Measurements from ENCODE around the gene CEP350.

CEP350 gene

GRCh38 chr1:180061019-180061418, 106.4 kb downstream of the CEP350 start:
- DNase-seq (ENCODE audit: low read depth, low spot score) = no peak

DNA sequence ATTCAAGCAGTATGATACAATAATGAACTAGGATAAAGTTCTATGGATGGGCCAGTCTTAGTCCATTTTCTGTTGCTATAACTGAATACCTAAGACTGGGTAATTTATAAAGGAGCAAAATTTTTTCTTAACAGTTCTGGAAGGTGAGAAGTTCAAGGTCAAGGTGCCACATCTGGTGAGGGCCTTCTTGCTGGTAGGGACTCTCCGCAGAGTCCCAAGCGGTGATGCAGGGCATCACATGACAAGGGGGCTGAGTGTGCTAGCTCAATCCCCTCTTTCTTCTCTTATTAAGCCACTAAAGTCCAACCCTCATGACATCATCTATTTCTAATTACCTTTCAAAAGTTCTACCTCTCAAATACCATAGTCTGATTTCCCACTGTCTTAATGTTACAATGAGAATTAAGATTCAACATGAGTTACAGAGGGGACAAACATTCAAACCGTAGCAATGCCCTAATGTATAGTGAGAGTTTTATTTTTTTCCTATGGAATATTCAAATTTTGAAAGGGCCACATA, 107.9 kb downstream of the CEP350 start:
- DNase-seq (ENCODE audit: low read depth, low spot score) = no peak

DNA sequence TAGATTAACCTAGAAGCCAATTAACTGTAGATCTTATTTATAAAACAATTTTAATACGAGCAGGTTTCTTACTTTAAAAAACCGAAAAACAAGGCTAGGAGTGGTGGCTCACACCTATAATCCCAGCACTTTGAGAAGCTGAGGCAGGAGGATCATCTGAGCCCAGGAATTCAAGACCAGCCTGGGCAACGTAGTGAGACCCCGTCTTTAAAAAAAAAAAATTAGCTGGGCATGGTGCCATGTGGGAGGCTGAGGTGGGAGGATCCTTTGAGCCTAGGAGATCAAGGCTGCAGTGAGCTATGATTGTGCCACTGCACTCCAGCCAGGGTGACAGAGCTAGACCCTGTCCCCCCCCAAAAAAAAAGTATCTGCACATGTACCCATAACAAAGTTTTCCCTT, 110.8 kb downstream of the CEP350 start:
- no peak for DNase-seq (ENCODE audit: low read depth, low spot score)

DNA sequence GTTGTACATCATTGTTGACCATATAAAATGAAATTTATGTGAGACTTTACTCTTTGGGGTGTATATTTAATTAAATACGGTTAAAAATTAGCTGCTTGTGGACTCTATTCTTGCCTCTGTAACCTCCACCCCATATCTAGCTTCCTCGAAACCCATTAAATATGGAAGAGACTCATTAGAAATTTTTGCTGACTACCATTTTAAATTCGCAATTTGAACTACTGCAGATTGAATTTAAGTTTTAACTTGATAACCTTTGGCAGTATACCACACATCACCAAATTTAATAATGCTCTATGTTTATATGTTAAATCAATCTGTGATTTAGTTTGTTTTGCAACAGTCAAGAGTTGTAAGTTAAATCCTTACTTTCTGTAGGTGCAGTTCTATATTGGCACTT, 111.5 kb downstream of the CEP350 start:
- no peak for DNase-seq (ENCODE audit: low read depth, low spot score)

DNA sequence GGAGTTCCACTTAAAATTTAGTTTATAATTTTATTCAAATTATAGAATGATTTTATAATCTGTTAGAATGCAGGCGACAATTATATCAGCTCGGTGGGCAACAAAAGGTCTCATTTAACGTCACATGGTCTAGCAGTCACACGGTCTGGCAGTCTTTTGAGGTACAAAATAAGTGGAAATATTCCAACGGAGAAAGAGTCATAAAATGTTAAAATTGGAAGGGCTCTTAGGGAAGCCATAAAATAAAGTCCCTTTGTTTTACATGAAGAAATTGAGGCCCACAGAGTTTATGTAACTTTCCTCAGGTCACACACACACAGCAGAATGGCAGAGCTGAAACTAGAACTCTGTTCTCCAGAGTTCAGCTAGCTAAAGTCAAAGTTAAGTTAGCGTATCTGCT, 115.7 kb downstream of the CEP350 start:
- DNase-seq (ENCODE audit: low read depth, low spot score) = no peak

GRCh38 chr1:180071759-180072158, 117.1 kb downstream of the CEP350 start:
- DNase-seq (ENCODE audit: low read depth, low spot score) = no peak

DNA sequence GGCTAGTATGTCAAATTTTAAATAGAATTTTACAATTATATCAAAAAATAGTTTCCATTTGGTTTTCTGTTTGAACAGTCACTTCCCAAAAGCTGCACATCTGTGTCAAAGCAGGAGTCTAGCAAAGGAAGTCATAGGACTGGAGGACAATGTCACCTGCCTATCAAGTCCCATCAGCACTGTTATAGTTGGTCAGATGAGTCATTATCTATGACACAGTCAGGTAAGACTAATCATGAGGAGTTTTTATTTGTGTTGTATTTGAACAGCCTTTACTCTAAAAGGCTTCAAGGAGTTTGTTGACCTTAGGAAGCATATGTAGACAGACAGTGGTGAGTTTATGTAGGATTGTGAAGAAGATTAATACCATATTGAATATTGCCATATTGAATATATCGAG, 125.8 kb downstream of the CEP350 start:
- DNase-seq (ENCODE audit: low read depth, low spot score) = no peak

GRCh38 chr1:180081474-180081873, 126.9 kb downstream of the CEP350 start:
- no peak for DNase-seq (ENCODE audit: low read depth, low spot score)

DNA sequence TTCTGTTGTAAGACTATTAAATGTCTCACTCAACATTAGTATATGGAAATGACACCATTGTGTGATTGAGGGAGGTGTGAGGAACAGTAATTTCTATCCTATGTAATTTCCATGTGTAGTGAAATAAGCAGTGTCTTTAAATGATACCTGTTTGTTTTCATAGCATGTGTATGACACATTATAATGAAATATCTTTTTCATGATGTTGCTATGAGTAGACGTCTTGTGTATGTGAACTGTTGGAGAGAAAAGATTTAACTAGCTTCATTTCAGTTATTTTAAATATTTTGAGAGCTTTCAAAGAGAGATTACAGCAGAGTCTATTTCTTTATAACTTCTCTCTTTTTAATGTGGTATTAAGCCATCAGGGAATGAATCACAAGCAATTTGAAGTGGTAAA, 128.6 kb downstream of the CEP350 start:
- DNase-seq (ENCODE audit: low read depth, low spot score) = no peak

GRCh38 chr1:180084867-180085266, 130.3 kb downstream of the CEP350 start:
- no peak for DNase-seq (ENCODE audit: low read depth, low spot score)

DNA sequence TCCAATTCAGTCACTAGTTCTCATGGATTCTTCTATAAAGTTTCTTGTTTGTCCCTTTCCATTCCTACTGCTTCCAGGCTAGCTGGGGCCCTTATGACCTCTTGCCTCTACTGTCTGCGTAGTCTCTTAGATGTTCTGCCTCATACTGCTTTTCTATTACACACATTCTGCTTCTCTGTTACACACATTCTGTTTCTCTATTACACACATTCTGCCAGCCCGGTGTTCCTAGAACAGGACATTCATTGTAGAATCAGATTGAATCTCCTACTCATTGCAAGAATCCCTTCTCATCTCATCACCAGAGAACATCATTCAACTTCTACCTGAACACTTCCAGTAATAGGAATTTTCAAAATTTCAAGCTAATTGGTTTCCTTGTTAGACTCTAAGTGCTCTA, 130.7 kb downstream of the CEP350 start:
- DNase-seq (ENCODE audit: low read depth, low spot score) = no peak

DNA sequence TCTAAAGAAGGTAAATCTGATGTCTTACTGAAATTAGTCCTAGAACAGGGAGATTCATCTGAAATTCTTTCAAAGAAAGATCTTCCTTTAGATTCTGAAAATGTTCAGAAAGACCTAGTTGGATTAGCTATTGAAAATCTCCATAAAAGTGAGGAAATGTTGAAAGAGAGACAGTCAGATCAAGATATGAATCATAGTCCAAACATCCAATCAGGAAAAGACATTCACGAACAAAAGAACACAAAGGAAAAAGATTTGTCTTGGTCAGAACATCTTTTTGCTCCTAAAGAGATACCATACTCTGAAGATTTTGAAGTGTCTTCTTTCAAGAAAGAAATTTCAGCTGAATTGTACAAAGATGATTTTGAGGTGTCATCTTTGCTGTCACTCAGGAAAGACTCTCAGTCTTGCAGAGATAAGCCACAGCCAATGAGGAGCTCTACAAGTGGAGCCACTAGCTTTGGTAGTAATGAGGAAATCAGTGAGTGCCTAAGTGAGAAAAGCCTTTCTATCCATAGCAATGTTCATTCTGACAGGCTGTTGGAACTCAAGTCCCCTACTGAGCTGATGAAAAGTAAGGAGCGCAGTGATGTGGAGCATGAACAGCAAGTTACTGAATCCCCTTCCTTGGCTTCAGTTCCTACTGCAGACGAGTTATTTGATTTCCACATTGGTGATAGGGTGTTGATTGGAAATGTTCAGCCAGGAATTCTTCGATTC, 138.5 kb downstream of the CEP350 start:
- no peak for DNase-seq (ENCODE audit: low read depth, low spot score)

DNA sequence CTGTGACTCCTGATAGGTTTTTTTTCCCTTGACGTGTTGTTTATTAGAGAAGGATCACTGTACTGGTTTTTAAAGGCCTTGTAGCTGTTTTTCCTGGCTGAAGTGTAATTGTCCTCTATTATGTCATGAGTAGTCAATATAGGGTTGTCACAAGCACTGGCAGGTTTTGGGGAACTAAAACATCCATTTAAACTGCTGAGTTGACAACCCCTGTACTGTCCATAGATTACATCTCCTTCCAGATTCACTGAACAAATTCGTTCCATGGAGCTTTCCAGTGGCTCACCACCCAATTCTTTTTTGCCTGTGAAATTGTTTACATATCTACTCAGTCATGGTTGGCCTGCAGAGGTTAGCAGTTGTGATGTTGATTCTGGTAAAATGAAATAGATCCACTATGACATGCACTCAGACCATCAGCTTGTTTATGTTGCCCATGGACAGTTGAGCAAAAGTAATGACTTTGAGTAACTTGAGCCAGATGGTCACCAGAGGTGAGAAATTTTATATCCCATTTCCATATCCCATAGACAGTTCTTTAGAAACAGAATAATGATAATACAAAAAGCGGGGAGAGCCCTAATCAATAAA, 140.2 kb downstream of the CEP350 start:
- no peak for DNase-seq (ENCODE audit: low read depth, low spot score)

DNA sequence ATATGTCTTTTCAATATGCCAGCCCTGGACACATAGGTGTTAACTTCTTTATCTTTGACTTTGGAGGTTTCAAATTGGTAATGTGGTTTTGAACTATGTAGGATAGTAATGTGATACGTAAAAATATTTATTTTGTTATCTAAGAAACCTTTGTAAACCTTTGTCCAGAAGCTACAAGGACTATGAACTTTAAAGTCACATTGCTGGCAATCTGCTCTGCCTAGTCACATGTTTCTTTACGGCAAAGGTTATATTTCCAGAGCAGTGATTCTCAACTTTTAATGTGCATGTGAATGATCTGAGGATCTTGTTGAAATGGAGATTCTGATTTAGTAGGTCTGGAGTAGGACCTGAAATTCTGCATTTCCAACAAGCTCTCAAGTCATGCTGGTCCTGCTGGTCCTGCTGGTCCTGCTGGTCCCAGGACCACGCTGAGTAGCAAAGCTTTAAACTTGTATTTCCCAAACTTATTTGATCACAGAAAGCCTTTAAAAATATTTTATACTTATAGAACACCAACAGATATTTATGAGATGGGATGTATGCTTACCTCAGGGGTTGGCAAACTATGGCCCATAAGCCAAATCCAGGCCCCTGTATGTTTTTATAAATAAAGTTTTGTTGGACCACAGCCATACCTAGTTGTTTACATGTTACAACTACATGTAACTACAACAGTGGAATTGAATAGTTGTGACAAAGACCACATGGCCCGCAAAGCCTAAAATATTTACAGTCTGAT, 142.1 kb downstream of the CEP350 start:
- DNase-seq (ENCODE audit: low read depth, low spot score) = no peak

- DNase-seq (ENCODE audit: low read depth, low spot score) = no peak
Measured at GRCh38 chr1:180097326-180097605, 142.7 kb downstream of the CEP350 start.

- DNase-seq (ENCODE audit: low read depth, low spot score) = no peak
Measured at GRCh38 chr1:180101411-180101810, 146.8 kb downstream of the CEP350 start.

DNA sequence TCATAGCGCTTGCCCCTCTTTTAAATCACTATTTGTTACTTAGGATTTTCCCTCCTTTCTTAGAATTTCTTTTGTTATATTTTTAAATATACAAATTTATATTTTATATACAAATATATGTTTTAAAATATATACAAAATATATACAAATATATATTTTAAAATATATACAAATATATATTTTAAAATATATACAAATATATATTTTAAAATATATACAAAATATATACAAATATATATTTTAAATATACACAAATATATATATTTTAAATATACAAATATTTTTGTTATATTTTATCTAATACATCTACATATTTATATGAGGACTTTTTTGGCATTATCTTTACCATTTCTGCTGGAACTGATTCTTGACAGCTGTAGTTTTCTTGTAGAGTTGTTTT, 149.2 kb downstream of the CEP350 start:
- DNase-seq (ENCODE audit: low read depth, low spot score) = no peak

GRCh38 chr1:180112091-180112490, 157.5 kb downstream of the CEP350 start:
- DNase-seq (ENCODE audit: low read depth, low spot score) = no peak

- no peak for DNase-seq (ENCODE audit: low read depth, low spot score)
Measured at GRCh38 chr1:180112984-180113647, 158.5 kb downstream of the CEP350 start.

GRCh38 chr1:180114396-180114945, 159.9 kb downstream of the CEP350 start:
- DNase-seq (ENCODE audit: low read depth, low spot score) = no peak

DNA sequence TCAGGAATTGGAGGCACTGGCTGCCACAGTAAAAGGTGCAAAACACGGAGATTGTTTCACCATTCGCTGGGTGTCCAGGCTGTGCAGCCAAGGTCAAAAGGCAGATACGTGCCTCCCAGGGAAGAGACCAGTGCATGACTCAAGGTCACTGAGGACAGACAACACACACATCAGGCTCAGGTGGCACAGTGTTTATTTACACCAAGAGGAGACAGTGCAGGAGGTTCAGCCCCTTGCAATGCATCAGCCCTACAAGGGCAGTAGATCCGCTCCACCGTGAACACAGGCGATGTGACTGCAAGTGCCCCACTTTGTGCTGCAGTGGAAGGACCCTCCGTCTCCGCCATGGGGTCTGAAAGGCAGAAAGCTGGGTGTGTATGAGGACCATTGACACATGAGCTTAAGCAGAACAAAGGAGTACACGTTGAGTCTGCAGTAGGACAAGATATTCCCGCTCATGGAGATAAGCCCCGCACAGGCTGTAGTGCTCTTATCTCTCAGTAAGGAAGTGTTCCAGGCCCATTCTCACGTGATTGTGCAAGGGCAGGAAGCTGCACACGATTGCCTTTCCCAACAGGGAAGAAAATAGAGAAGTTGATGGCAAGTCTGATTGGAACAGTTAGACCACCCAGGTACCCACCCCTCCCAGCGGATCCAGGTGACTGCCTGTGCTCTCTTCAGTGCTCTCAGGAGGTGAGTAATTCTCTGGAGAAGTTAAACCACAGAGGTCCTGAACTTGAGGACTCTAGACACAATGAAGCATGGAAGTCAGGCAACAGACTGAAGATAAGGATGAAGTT, 162.6 kb downstream of the CEP350 start:
- DNase-seq (ENCODE audit: low read depth, low spot score) = peak; percentile 39

Measured in ELF-1 (cell line).